SK-N-SH (cell line): Measurements from ENCODE around the gene GPLD1.

Source experiments
- CTCF ChIP-seq: fragments of 200-600 bp; sonication (generic); IDR thresholded peaks from 2 replicates; pipeline ENCODE4 v1.6.1; 2017; ENCODE audit warnings: antibody characterized with exemption, mild to moderate bottlenecking, moderate library complexity
- ELF1 ChIP-seq: IDR thresholded peaks from 2 replicates; pipeline ENCODE4 v1.4.0; 2012
- EP300 ChIP-seq, 2 experiments: IDR thresholded peaks; 2 replicates each; pipeline versions ENCODE4 v1.4.0 to v1.6.1; 2012; ENCODE audit warnings: borderline replicate concordance in 1 of 2, low read depth in 1 of 2, low read length in 1 of 2
- EZH2phosphoT487 ChIP-seq: fragments of 200-600 bp; sonication (generic); IDR thresholded peaks from 2 replicates; pipeline ENCODE4 v1.6.1; 2017; ENCODE audit warnings: low read depth, mixed run types, mild to moderate bottlenecking, antibody characterized with exemption, moderate library complexity, borderline replicate concordance
- GATA2 ChIP-seq: sonication (generic); formaldehyde crosslinking; IDR thresholded peaks from 2 replicates; pipeline ENCODE4 v1.5.0; 2020; ENCODE audit warnings: mild to moderate bottlenecking, missing genetic modification reagents
- MAX ChIP-seq: IDR thresholded peaks from 2 replicates; pipeline ENCODE4 v1.4.0; 2012; ENCODE audit warnings: low read depth
- POLR2AphosphoS5 ChIP-seq: IDR thresholded peaks from 2 replicates; pipeline ENCODE4 v1.6.1; 2012; ENCODE audit warnings: low read depth, low read length
- RAD21 ChIP-seq: IDR thresholded peaks from 2 replicates; pipeline ENCODE4 v1.6.1; 2012; ENCODE audit warnings: mild to moderate bottlenecking, low read length
- RCOR1 ChIP-seq: fragments of 150-350 bp; IDR thresholded peaks from 2 replicates; pipeline ENCODE4 v1.6.1; 2017; ENCODE audit warnings: antibody characterized with exemption, low read length
- REST ChIP-seq: IDR thresholded peaks from 2 replicates; pipeline ENCODE4 v1.6.1; 2012; ENCODE audit warnings: mild to moderate bottlenecking, low read depth, low read length, moderate library complexity
- USF2 ChIP-seq: fragments of 150-350 bp; IDR thresholded peaks from 2 replicates; pipeline ENCODE4 v1.6.1; 2017; ENCODE audit warnings: antibody characterized with exemption, low read length, low read depth, borderline replicate concordance
- YY1 ChIP-seq: IDR thresholded peaks from 2 replicates; pipeline ENCODE4 v1.4.0; 2012; ENCODE audit warnings: low read depth, mild to moderate bottlenecking

- TF ChIP-seq CTCF (no peak), RCOR1 (no peak), POLR2AphosphoS5 (no peak), REST (no peak), YY1 (no peak), EZH2phosphoT487 (no peak), RAD21 (no peak), ELF1 (no peak), USF2 (no peak), GATA2 (no peak), MAX (no peak), EP300 (IDR thresholded peaks at IDR 0.05; ENCODE audit: borderline replicate concordance in 1 of 2, low read depth in 1 of 2, low read length in 1 of 2) (no peak)
These were observed 110.8 kb downstream of the GPLD1 start for GRCh38 chr6:24378473-24379097.
